GM12878 (cell line): Measurements from ENCODE around the gene MYOCD.

Experiments
- BMI1 ChIP-seq: fragments of 450-650 bp; IDR thresholded peaks from 2 replicates; pipeline ENCODE4 v1.6.1; 2016; ENCODE audit warnings: mild to moderate bottlenecking, moderate library complexity, borderline replicate concordance
- EP300 ChIP-seq, 2 experiments: fragments of 150-350 bp in 1 of 2; IDR thresholded peaks; 2 replicates each; pipeline ENCODE4 v1.6.1; 2011 to 2012; ENCODE audit warnings: low read depth in 2 of 2, low read length in 2 of 2, borderline replicate concordance in 1 of 2, improper control_type of control experiment in 1 of 2, inconsistent platforms in 1 of 2; ENCODE audit not compliant: control insufficient read depth in 1 of 2
- EZH2 ChIP-seq: IDR thresholded peaks from 2 replicates; pipeline ENCODE4 v1.6.1; 2012; ENCODE audit warnings: low read depth, mild to moderate bottlenecking, control low read depth, inconsistent platforms, low read length, borderline replicate concordance; ENCODE audit not compliant: control insufficient read depth
- JUNB ChIP-seq: IDR thresholded peaks from 2 replicates; pipeline ENCODE4 v1.6.1; 2016; ENCODE audit warnings: antibody characterized with exemption, mild to moderate bottlenecking
- NBN ChIP-seq: fragments of 450-650 bp; IDR thresholded peaks from 2 replicates; pipeline ENCODE4 v1.6.1; 2016
- NRF1 ChIP-seq: conservative IDR thresholded peaks from 2 replicates; pipeline ENCODE4 v1.6.1; 2011; ENCODE audit warnings: mild to moderate bottlenecking, low read depth, low read length, improper control_type of control experiment
- POLR2AphosphoS5 ChIP-seq: IDR thresholded peaks from 2 replicates; pipeline ENCODE4 v1.6.1; 2011; ENCODE audit warnings: mild to moderate bottlenecking, low read length, inconsistent platforms
- RCOR1 ChIP-seq: conservative IDR thresholded peaks from 2 replicates; pipeline ENCODE4 v1.6.1; 2012; ENCODE audit warnings: low read depth, low read length, improper control_type of control experiment
- SMC3 ChIP-seq: IDR thresholded peaks from 2 replicates; pipeline ENCODE4 v1.6.1; 2011; ENCODE audit warnings: low read length, improper control_type of control experiment, borderline replicate concordance
- SREBF1 ChIP-seq: IDR thresholded peaks from 2 replicates; pipeline ENCODE4 v1.6.1; 2012; ENCODE audit warnings: mild to moderate bottlenecking, low read length
- SRF ChIP-seq, 2 experiments: IDR thresholded peaks; 2 replicates each; pipeline ENCODE4 v1.6.1; 2011; ENCODE audit warnings: low read depth in 2 of 2, low read length in 2 of 2, mild to moderate bottlenecking in 1 of 2, moderate library complexity in 1 of 2
- TBL1XR1 ChIP-seq: IDR thresholded peaks from 2 replicates; pipeline ENCODE4 v1.6.1; 2012; ENCODE audit warnings: low read depth, low read length, improper control_type of control experiment
- ZNF274 ChIP-seq: IDR thresholded peaks from one replicate; pipeline ENCODE4 v1.8.0; 2011; ENCODE audit not compliant: insufficient read length, insufficient read depth
- TF ChIP-seq, protein P1 (sequence below), 3 experiments: IDR thresholded peaks in 2 of 3; conservative IDR thresholded peaks in 1 of 3; 2 replicates each; pipeline ENCODE4 v1.5.1; 2011; ENCODE audit warnings: low read depth in 3 of 3, low read length in 3 of 3, mild to moderate bottlenecking in 3 of 3, control low read depth in 2 of 3, moderate library complexity in 2 of 3, inconsistent platforms in 1 of 3, mixed read lengths in 1 of 3; ENCODE audit not compliant: control insufficient read depth in 2 of 3, insufficient read depth in 1 of 3; ENCODE audit errors: extremely low read depth in 1 of 3

DNA sequence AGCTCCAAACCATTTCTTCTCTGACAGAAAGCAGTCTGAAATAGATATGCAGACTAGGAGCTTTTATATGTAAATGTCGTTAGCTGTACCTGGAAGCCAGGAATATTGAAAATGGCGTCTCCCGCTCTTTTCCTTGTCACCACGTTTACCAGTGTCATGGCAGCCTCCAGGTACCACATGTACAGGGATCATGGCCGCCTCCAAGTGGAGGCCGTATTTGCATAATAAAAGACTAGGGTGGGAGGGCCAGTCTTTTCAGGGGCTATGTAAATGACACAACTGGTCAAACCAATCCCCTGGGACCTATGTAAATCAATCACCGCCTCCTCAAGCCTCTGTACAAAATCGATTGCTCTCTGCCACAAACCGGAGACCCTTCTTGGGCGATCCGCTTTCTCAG lies 54.3 kb downstream of the MYOCD start:
- TF ChIP-seq, protein P1, sequence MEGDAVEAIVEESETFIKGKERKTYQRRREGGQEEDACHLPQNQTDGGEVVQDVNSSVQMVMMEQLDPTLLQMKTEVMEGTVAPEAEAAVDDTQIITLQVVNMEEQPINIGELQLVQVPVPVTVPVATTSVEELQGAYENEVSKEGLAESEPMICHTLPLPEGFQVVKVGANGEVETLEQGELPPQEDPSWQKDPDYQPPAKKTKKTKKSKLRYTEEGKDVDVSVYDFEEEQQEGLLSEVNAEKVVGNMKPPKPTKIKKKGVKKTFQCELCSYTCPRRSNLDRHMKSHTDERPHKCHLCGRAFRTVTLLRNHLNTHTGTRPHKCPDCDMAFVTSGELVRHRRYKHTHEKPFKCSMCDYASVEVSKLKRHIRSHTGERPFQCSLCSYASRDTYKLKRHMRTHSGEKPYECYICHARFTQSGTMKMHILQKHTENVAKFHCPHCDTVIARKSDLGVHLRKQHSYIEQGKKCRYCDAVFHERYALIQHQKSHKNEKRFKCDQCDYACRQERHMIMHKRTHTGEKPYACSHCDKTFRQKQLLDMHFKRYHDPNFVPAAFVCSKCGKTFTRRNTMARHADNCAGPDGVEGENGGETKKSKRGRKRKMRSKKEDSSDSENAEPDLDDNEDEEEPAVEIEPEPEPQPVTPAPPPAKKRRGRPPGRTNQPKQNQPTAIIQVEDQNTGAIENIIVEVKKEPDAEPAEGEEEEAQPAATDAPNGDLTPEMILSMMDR (IDR thresholded peaks at IDR 0.05 in 2 of 3, conservative IDR thresholded peaks at IDR 0.05 in 1 of 3; ENCODE audit: control insufficient read depth in 2 of 3, extremely low read depth in 1 of 3, insufficient read depth in 1 of 3, low read depth in 3 of 3, low read length in 3 of 3): no peak
- TF ChIP-seq EP300 (IDR thresholded peaks at IDR 0.05; ENCODE audit: borderline replicate concordance in 1 of 2, control insufficient read depth in 1 of 2, low read depth in 2 of 2, low read length in 2 of 2) (no peak), JUNB (no peak), NRF1 (no peak), TBL1XR1 (no peak), NBN (no peak), BMI1 (no peak), SREBF1 (no peak), POLR2AphosphoS5 (no peak), SMC3 (no peak), RCOR1 (no peak), SRF (IDR thresholded peaks at IDR 0.05; ENCODE audit: low read depth in 2 of 2, low read length in 2 of 2) (no peak), ZNF274 (no peak), EZH2 (no peak)
